Tibial artery (tissue), 4 donors: ENCODE data around the gene NKPD1.

Experiments
- DNase-seq, 2 donors: peaks; one replicate each; pipeline ENCODE4 v3.0.0-alpha.2; 2019
- H3K27ac ChIP-seq, 2 donors: fragments of 200-600 bp; sonication (generic) in 1 of 2; 1 replicate in 1 of 2; 2 replicates in 1 of 2; pipeline ENCODE4 v1.5.1; 2018 to 2019; ENCODE audit warnings: mild to moderate bottlenecking in 1 of 2
- H3K27me3 ChIP-seq, 2 donors: fragments of 200-600 bp; sonication (generic) in 1 of 2; one replicate each; pipeline versions ENCODE4 v1.5.1 to v1.6.0; 2016 to 2019
- H3K36me3 ChIP-seq, 3 donors: fragments of 200-600 bp; sonication (generic) in 2 of 3; one replicate each; pipeline ENCODE4 v1.5.1; 2016 to 2019; ENCODE audit warnings: mild to moderate bottlenecking in 2 of 3
- H3K4me1 ChIP-seq, 4 donors: fragments of 200-600 bp; sonication (generic) in 2 of 4; 1 replicate in 3 of 4; 2 replicates in 1 of 4; pipeline ENCODE4 v1.5.1; 2016 to 2019
- H3K4me3 ChIP-seq, 2 donors: fragments of 200-600 bp; sonication (generic) in 1 of 2; 1 replicate in 1 of 2; 2 replicates in 1 of 2; pipeline ENCODE4 v1.5.1; 2018 to 2019; ENCODE audit warnings: mild to moderate bottlenecking in 2 of 2
- H3K9me3 ChIP-seq, 3 donors: fragments of 200-600 bp; sonication (generic) in 1 of 3; one replicate each; pipeline ENCODE4 v1.5.1; 2016 to 2019
- CTCF ChIP-seq, 2 experiments: fragments of 200-600 bp in 1 of 2; fragments of 450-650 bp in 1 of 2; IDR thresholded peaks; one replicate each; pipeline ENCODE4 v1.5.1; 2017 to 2019; ENCODE audit warnings: antibody characterized with exemption in 2 of 2, mild to moderate bottlenecking in 1 of 2, moderate library complexity in 1 of 2
- intact Hi-C: fragments of 100-400 bp; cut with DNase I; formaldehyde crosslinking; loops from one replicate; pipeline ENCODE4 v1.15.0; 2023; ENCODE audit warnings: low total_unique reads

Gene NKPD1

GRCh38 chr19:45151821-45152503, 8.8 kb downstream of the NKPD1 start:
- no peak overlapping the region for H3K27ac ChIP-seq
- intact Hi-C loops: no loop called here
- H3K4me3 ChIP-seq: peak overlapping the region in 1 of 2 donors; percentile 40
- H3K36me3 ChIP-seq: peaks cover 0 to 11% (median 7%) of the 10 kb centered on the region in 3 donors
- peaks cover 10 to 34% (median 26%) of the 10 kb centered on the region in 4 donors for H3K4me1 ChIP-seq
- TF ChIP-seq CTCF (IDR thresholded peaks at IDR 0.05): no peak
- DNase-seq: no peak
- H3K9me3 ChIP-seq: no peaks in the 10 kb centered on the region
- H3K27me3 ChIP-seq: peaks cover 0 to 68% of the 10 kb centered on the region in 2 donors

- Histone ChIP-seq H3K36me3 (peaks cover 2 to 18% (median 13%) of the 10 kb centered on the region in 3 donors), H3K4me3 (no peak overlapping the region), H3K27me3 (peaks cover 0 to 61% of the 10 kb centered on the region in 2 donors), H3K27ac (no peak overlapping the region), H3K9me3 (no peaks in the 10 kb centered on the region), H3K4me1 (peaks cover 10 to 34% (median 26%) of the 10 kb centered on the region in 4 donors)
- TF ChIP-seq CTCF (IDR thresholded peaks at IDR 0.05): no peak
- intact Hi-C loops: no loop called here
- no peak for DNase-seq
These were observed 9.5 kb downstream of the NKPD1 start for GRCh38 chr19:45151320-45151719.

- DNase-seq: no peak
- intact Hi-C loops: no loop called here
- H3K4me3 ChIP-seq: no peak overlapping the region
- no peak for TF ChIP-seq CTCF (IDR thresholded peaks at IDR 0.05)
- H3K27me3 ChIP-seq: peaks cover 0 to 56% of the 10 kb centered on the region in 2 donors
- no peaks in the 10 kb centered on the region for H3K9me3 ChIP-seq
- peaks cover 10 to 34% (median 26%) of the 10 kb centered on the region in 4 donors for H3K4me1 ChIP-seq
- no peak overlapping the region for H3K27ac ChIP-seq
- peaks cover 6 to 23% (median 19%) of the 10 kb centered on the region in 3 donors for H3K36me3 ChIP-seq
These were observed 10.0 kb downstream of the NKPD1 start for GRCh38 chr19:45150751-45151281.

GRCh38 chr19:45150180-45150579, 10.6 kb downstream of the NKPD1 start:
- no peak for TF ChIP-seq CTCF (IDR thresholded peaks at IDR 0.05)
- intact Hi-C loops: no loop called here
- DNase-seq: no peak
- peaks cover 10 to 34% (median 26%) of the 10 kb centered on the region in 4 donors for H3K4me1 ChIP-seq
- H3K27me3 ChIP-seq: peaks cover 0 to 50% of the 10 kb centered on the region in 2 donors
- H3K36me3 ChIP-seq: peaks cover 13 to 29% (median 25%) of the 10 kb centered on the region in 3 donors
- H3K9me3 ChIP-seq: no peaks in the 10 kb centered on the region
- H3K27ac ChIP-seq: no peak overlapping the region
- H3K4me3 ChIP-seq: no peak overlapping the region

- DNase-seq: no peak
- intact Hi-C loops: no loop called here
- H3K27ac ChIP-seq: no peak overlapping the region
- H3K4me3 ChIP-seq: no peak overlapping the region
- H3K27me3 ChIP-seq: peaks cover 0 to 49% of the 10 kb centered on the region in 2 donors
- no peak for TF ChIP-seq CTCF (IDR thresholded peaks at IDR 0.05)
- peaks cover 22 to 40% (median 35%) of the 10 kb centered on the region in 3 donors for H3K36me3 ChIP-seq
- H3K4me1 ChIP-seq: peaks cover 10 to 33% (median 26%) of the 10 kb centered on the region in 4 donors
- H3K9me3 ChIP-seq: no peaks in the 10 kb centered on the region
These were observed 11.7 kb downstream of the NKPD1 start for GRCh38 chr19:45149129-45149528.
